NCI-H187 (cell line): ENCODE measurements around the gene VPS26B.
"Not testable (repeated sequence)": the region's sequence is repeated elsewhere in the genome, so short reads cannot be mapped to it uniquely, and the experiment has no call there.

Experiments
- DNase-seq, 2 experiments: peaks; one replicate each; lab custom pipeline; 2025; lab: John Stamatoyannopoulos, UW

Gene VPS26B

DNA sequence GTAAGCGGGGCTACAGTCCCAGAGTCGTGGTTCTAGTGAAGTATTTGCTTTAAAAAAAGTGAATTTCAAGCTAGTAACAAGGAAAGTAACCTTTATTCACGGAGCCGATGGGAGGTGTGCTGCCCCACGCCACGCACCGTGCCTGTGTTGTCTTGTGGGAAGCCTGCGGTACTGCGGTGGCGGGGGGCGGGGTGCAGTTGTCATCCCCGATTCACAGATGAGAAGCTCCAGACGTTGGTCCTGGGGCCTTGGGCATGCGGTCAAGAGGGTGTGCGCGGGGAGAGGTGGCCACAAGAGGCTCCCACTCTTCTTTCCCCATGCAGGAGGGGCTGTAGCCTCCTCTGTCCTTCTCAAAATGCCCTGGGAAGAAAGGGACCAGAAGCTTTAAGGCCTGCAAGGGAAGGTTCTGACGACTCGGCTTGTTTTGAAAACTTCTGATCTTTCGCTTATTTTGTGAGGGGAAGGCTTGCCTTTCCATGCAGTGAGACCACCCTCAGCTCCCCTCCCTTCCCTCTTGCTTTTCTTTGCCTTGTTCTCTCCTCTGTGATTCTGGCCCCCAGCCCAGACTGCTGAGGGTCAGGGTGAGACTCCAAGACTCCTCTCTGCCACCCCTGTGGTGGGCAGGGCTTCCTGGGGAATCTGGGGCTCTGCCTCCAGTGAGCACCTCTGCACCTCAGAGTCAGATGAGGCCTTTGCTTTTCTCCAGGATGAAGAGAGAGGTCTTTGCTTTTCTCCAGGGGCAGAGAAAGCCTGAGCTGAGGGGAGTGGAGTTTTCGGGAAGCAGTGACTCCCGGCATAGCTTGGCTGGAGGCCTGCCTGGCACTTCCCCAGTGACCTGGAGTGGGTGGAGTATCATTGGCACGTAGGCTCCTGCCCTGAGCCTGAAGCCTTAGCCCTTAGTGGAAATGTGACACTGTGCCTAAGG, 57.9 kb downstream of the VPS26B start:
- DNase-seq: no peak

DNA sequence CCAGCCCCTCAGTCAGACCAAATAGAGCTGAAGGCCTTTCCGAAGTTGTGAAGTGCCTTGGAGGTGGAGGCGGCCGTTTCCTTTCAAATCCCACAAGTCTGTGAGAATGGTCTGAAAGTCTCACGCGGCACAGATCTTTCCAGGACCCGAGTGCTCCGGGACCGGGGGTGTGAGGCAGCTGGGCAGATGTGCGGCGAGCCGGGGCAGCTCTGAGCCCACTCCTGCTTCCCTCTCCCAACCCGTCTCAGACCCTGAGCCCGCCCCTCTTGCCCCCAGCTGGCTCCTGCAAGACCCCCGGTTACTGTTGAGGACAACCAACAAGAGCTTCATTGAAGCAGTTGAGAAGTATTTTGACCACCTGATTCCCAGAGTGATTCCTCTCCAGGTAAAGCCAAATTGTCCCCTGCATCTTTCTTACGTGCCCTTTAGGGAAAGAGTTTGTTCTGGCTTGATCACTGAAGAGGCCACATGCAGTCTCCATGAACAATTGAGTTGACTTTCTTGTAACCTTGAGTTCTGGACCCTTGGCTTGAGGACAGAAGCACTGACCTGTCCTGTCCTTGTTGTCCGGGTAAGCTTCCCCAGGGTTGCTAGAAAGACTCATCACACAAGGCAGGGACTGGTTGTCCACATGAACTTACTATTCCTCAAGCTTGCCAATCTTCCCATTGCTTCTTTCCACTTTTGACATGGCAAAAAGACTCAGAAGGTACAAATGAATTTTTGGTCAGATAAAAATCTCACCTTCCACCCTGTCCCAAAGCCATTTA, 59.2 kb downstream of the VPS26B start:
- no peak for DNase-seq

DNA sequence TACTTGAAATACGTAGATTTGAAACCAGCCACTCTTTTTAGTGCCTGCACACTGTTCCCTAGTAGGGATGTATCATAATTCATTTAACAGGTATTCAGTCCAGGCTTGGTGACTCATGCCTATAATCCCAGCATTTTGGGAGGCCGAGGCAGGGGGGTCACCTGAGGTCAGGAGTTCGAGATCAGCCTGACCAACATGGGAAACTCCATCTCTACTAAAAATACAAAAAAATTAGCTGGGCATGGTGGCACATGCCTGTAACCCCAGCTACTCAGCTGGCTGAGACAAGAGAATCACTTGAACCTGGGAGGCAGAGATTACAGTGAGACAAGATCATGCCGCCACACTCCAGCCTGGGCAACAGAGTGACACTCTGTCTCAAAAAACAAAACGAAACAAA, 59.9 kb downstream of the VPS26B start:
- DNase-seq: not testable (repeated sequence)

DNA sequence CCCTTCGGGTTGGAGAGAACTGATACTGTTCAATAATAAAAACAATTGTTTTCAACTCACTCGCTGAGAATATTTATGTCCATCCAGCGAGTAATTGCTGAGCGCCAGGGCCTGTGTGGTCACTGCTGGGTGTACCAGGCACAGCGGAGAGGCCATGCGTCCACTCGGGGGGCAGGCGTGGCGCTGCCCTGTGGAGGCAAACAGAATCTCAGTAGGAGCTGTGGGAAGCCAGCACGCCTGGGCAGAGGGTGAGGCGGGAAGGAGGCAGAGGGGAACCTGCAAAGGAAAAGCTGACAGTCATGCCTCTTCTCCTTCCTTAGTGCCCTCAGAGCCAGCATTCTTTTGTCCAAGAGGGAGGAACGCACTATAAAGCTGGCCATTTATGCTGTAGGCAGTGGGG, 63.1 kb downstream of the VPS26B start:
- no peak for DNase-seq

DNA sequence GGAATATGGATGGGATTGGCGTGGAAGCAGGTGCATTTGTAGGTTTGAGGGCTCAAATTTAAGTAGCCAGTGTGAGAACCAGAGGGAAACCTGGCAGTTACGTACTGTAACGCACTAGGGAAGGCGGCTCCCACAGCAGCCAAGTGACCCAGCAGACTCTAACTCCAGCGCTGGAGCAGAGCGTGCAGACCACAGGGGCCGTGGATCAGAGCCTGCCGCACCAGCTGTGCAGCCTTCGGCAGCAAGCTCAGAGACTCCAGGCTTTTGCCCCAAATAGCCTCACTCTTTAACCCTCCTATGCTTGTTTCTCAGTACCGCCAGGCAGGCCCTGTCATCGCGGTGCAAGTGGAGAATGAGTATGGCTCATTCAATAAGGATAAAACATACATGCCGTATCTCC, 64.0 kb downstream of the VPS26B start:
- DNase-seq: no peak

DNA sequence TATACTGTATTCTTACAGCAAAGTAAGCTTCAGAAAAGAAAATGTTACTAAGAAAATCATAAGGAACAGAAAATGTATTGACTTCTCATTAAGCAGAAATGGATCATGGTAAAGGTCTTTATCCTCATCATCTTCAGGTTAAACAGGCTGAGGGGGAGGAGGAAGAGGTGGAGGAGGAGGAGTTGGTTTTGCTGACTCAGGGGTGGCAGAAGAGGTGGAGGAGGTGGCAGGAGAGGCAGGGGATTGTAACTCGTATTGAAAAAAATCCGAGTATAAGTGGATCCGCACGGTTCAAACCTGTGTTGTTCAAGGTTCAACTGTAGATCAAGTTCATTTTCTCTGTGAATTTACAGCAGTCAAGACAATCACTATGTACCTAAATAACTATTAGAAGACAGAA, 64.7 kb downstream of the VPS26B start:
- no peak for DNase-seq

DNA sequence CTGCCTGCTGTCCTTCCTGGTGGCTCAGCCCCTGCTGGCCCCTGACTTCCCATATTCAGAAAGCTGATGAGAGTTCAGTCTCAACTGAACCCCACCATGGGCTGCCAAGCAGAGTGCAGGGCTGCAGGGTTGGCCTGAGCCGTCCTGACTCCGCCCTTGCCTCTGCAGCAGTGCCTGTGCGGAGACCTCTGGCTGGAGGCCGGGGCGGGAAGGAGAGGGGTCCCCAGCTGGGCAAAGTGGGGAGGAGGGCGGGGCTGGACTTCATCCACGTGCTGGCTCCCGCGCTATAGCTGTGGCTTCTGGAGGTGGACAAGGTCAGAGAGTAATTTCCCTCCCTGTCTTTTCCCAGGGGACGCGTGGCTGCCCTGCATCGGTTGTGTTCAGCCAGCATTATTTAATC, 65.3 kb downstream of the VPS26B start:
- no peak for DNase-seq

DNA sequence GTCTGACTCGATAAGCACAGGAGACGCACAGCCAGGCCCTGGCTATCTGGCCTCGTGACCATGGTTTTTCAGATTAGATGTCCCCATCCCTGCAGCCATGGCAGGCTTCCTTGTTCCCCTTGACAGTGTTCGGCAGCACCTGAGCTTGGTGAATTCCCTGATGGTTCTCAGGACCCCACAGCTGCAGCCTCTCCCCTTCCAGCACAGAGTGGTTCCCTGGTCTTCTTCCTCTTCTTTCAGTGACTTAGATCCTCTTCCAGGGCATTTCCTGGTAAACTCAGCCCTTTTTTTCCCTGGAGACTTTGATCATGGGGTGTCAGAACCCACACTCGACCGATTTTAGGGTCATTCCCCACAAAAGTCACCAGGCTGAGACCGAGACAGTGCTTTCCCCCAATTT, 66.2 kb downstream of the VPS26B start:
- no peak for DNase-seq

DNA sequence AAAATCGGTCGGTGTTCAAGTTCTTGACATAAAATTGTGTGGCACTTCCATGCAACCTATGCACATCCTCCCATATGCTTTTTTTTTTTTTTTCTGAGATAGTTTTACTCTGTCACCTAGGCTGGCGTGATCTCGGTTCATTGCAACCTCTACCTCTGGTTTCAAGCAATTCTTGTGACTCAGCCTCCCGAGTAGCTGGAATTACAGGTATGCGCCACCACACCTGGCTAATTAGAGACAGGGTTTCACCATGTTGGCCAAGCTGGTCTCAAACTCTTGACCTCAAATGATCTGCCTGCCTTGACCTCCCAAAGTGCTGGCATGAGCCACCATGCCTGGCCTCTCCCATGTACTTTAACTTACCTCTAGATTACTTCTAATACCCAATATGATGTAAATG, 66.7 kb downstream of the VPS26B start:
- DNase-seq: no peak

DNA sequence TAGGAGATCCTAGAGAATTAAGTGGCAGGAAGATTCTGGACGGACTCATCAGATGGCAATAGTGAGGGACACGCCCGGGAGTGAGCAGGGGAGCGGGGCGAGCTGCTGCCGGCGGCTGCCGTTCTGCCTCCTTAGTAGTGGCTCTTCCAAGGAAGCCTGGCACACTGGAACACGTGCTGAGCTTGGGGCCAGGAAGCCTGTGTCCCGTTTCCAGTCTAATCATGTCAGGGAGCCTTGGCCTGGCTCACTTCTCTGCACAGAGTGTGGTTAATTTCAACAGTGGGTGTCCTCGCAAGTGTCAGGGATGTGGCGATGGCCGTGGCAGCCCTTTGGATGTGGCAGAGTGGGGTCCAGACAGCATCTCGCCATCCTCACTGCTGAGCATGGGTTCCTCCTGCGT, 68.2 kb downstream of the VPS26B start:
- no peak for DNase-seq

DNA sequence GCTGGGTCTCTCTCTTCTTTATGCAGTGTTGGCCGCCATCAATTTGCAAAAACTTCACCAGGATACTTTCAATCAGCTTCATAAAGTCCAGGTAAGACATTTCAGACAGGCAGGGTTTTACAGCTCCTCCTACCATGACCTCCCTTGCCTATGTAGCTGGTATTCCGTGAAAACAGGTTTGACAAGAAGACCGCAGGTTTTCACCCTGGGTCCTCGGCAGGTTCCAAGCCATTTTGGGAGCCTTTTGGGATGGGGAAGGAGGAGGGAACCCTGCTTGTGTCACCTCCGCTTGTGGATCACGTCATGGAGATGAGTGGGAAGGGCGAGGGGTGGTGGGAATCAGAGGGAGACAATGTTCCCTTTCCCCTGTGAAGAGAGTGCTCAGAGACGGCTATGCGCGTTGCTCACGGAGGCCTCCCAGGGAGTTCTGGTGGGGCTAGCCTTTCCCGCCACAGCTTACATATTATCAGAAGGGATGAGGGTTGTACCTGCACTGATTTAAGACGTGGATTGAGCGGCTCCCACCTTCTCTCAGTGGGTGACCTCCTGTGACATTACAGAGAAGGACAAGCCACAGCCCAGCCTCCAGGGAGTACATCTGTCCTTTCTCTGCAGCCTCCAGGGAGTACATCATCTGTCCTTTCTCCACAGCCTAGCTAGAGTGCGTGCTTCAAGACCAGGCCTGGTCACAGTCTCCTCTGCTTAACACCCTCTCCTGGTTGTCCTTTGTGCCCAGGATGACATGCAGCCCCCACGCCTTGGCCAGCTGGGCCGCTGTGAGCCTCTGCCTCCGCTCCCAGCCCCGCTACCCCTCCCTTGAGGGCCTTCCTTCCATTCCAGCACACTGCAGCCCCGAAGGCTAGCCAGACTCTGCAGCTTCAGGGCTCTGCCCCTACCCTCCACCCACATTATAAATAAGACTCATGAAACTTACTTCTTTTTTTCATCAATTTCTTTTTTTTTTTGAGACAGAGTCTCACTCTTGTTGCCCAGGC, 68.9 kb downstream of the VPS26B start:
- no peak for DNase-seq

DNA sequence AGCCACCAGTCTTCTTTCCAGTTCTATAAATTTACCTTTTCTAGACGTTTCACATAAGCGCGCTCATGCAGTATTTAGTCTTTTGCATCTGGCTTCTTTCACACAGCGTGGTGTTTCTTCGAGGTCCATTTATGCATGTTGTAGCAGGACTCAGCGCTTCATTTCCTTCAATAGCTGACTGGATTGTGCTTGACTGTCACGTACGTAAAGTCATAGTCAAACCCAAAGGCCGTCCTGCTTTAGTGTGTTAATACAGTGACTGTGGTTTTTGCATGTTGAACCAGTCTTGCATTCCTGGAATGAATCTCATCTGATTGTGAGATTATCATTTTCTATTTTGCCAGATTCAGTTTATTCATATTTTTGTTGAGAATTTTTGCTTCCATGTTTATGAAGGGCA, 70.2 kb downstream of the VPS26B start:
- DNase-seq: no peak
